Cardiac muscle cell (in vitro differentiated cells and primary cell): Measurements from ENCODE around the gene LINS1. TPM values are rescaled to one million over a fixed set of nuclear protein-coding genes. Genes with fewer than 3 reads are reported as not detected.

Experiments used
- DNase-seq, 2 donors: peaks; one replicate each; pipeline versions ENCODE4 v3.0.0 to v3.0.0-alpha.2; 2010 to 2017; ENCODE audit warnings: low read depth in 1 of 2, low spot score in 1 of 2
- H3K27ac ChIP-seq: fragments of 200-600 bp; sonication (generic); 2 replicates; pipeline ENCODE4 v1.5.1; 2016
- H3K27me3 ChIP-seq: fragments of 200-600 bp; sonication (generic); 2 replicates; pipeline ENCODE4 v1.6.0; 2016; ENCODE audit warnings: control low read depth
- H3K36me3 ChIP-seq: fragments of 200-600 bp; sonication (generic); 2 replicates; pipeline ENCODE4 v1.5.1; 2016; ENCODE audit warnings: control low read depth
- H3K4me1 ChIP-seq: fragments of 200-600 bp; sonication (generic); 2 replicates; pipeline ENCODE4 v1.8.1; 2017; ENCODE audit warnings: low read depth, mild to moderate bottlenecking, mixed run types
- H3K4me3 ChIP-seq: fragments of 200-600 bp; sonication (generic); 2 replicates; pipeline ENCODE4 v1.5.1; 2016; ENCODE audit warnings: mild to moderate bottlenecking
- H3K9me3 ChIP-seq: fragments of 200-600 bp; sonication (generic); 2 replicates; pipeline ENCODE4 v1.5.1; 2017; ENCODE audit warnings: low read depth, mild to moderate bottlenecking, control low read depth
- polyA plus RNA-seq: library from polyadenylated mRNA; unstranded; fragments of >200 nt; fragmentation: Nextera tagmentation; extraction: Ambion mirVana; gene quantifications from 2 replicates; pipeline ENCODE4 v1.2.1, GENCODE V29; 2016
- total RNA-seq: library from RNA; depleted of rRNA; stranded (reverse); fragments of >200 nt; gene quantifications from 2 replicates; pipeline ENCODE4 v1.2.3, GENCODE V29; 2016
- TF ChIP-seq, protein P1 (sequence below): IDR thresholded peaks from 2 replicates; pipeline ENCODE4 v1.5.1; 2012; ENCODE audit warnings: low read depth, mild to moderate bottlenecking, low read length

LINS1 gene
- total and polyA plus RNA-seq, 2 experiments from 2014 or later: 7.4 to 9.2 TPM

DNA sequence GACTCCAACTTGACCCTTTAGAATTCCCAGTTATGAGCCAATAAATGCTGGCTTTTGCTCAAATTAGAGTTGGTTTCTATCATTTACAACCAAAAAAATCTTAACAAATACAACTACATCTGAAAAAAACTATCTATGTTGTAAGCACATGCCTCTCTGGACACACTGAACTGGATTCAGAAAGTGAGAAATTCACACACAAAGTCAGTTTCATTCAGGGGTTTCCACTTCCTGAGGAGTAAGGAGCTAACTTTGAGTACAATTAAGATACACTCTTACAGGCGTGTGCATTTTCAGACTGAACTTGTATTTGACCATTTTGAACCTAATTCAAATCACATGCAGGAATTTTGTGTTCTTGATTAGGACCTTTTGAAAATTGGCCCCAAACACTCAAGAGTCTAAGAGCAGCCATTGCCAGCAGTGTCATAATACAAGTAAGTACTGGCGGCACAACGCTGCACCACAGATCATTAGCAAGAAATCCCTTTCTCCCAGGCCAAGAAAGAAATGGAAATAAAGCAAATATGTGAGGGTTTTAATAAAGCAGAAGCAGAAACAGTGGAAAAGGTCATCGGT is 31.2 kb downstream of the LINS1 start:
- TF ChIP-seq, protein P1, sequence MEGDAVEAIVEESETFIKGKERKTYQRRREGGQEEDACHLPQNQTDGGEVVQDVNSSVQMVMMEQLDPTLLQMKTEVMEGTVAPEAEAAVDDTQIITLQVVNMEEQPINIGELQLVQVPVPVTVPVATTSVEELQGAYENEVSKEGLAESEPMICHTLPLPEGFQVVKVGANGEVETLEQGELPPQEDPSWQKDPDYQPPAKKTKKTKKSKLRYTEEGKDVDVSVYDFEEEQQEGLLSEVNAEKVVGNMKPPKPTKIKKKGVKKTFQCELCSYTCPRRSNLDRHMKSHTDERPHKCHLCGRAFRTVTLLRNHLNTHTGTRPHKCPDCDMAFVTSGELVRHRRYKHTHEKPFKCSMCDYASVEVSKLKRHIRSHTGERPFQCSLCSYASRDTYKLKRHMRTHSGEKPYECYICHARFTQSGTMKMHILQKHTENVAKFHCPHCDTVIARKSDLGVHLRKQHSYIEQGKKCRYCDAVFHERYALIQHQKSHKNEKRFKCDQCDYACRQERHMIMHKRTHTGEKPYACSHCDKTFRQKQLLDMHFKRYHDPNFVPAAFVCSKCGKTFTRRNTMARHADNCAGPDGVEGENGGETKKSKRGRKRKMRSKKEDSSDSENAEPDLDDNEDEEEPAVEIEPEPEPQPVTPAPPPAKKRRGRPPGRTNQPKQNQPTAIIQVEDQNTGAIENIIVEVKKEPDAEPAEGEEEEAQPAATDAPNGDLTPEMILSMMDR: no peak
- no peak for DNase-seq
- no peak overlapping the region for H3K27ac ChIP-seq
- peaks cover 17% of the 10 kb centered on the region for H3K36me3 ChIP-seq
- H3K27me3 ChIP-seq: no peaks in the 10 kb centered on the region
- H3K4me3 ChIP-seq: no peak overlapping the region
- H3K9me3 ChIP-seq: no peaks in the 10 kb centered on the region
- H3K4me1 ChIP-seq: no peaks in the 10 kb centered on the region

DNA sequence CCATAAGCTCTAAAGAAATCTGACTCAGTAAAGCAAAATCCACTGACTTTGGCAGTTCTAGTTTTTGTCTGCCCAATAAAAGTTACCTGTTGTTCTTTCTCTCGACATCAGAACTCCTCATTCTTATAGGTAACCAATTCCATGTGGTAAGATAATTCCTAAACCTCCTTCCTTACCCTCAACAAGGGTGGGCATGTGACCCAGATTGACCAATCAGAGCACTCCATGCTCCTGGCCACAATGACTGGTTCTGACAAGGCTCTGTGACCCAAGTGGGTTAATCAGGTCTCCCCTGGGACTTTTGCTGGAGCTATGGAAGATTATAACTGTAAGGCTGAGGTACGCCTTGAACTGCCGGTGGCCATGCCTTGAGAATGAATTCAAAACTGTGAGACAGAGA is 31.7 kb downstream of the LINS1 start:
- TF ChIP-seq, protein P1: no peak
- Histone ChIP-seq H3K4me3 (no peak overlapping the region), H3K27ac (no peak overlapping the region)

DNA sequence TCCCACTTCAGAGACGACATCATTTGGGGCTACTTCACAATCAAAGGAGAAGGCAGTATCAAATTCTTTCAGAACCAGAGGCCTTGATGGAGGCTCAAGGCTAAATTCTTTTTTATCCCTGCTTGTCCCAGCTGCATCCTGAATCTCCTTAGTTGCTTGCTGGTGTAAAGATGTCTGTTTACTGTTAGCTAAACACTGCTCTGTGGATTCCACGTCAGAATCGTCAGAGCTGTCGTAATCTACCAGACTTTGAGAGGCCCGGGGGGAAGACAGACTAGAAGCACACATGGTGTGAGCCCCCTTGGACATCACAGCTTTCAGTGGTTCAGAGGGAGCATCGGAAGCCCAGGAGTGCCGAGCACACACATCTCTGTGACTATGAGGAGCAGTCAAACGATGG is 32.6 kb downstream of the LINS1 start:
- no peaks in the 10 kb centered on the region for H3K4me1 ChIP-seq
- H3K9me3 ChIP-seq: no peaks in the 10 kb centered on the region
- H3K36me3 ChIP-seq: peaks cover 17% of the 10 kb centered on the region
- TF ChIP-seq, protein P1: no peak
- no peaks in the 10 kb centered on the region for H3K27me3 ChIP-seq
- no peak overlapping the region for H3K4me3 ChIP-seq
- no peak overlapping the region for H3K27ac ChIP-seq
- DNase-seq: no peak

More for the DNA sequence above, 31.7 kb downstream of the LINS1 start:
- DNase-seq: peak in 1 of 2 donors; percentile 10
- no peaks in the 10 kb centered on the region for H3K27me3 ChIP-seq
- no peaks in the 10 kb centered on the region for H3K4me1 ChIP-seq
- H3K36me3 ChIP-seq: peaks cover 17% of the 10 kb centered on the region
- no peaks in the 10 kb centered on the region for H3K9me3 ChIP-seq

DNA sequence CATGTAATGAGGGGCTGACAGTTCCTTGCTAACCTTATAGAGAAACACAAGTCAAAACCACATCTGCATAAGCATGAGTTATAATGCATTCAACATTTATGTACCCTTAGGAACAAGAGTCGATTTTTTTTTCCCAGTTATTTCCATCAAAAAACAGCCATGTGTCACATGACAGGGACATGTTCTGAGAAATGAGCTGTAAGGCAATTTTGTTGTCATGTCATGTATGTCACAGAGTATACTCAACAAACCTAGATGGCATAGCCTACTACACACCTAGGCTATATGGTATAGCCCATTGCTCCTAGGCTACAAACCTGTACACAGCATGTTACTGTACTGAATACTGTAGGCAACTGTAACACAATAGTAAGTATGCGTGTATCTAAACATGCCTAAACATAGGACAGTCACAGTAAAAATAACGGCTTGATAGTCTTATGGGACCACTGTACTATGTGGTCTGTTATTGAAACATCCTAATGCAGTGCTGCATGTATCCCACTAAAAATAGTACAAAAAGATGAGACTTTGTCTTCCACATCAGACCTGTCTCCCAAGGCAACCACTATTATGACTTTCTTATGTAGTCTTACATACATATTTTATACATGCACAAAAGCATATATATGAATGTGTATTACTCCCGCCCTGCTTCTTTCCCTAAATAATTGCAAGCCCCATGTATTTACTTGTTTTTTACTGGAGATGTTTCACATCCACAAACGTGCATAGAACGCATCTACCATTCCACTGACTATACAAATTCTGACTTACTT is 34.9 kb downstream of the LINS1 start:
- Histone ChIP-seq H3K4me3 (no peak overlapping the region), H3K36me3 (peaks cover 10% of the 10 kb centered on the region), H3K27ac (no peak overlapping the region), H3K4me1 (no peaks in the 10 kb centered on the region), H3K27me3 (no peaks in the 10 kb centered on the region), H3K9me3 (no peaks in the 10 kb centered on the region)
- no peak for DNase-seq
- TF ChIP-seq, protein P1: no peak

DNA sequence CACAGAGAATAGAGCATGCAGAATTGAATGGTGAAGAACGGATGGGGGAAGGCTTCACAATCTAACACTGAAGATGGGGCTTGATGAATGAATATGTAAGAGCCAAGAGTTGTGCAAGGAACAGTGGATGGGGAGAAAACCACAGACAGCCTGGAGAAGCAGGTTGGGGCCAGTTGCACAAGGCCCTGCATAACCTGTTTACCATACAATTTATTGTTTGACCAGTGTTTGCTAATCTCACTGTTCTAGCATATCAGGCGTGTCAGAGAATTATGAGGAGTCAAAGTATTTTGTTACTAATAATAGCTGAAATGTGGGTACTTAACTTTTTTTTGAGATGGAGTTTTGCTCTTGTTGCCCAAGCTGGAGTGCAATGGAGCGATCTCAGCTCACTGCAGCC is 36.4 kb downstream of the LINS1 start:
- DNase-seq: peak in 1 of 2 donors; percentile 4
- Histone ChIP-seq H3K36me3 (peaks cover 3% of the 10 kb centered on the region), H3K27ac (no peak overlapping the region), H3K9me3 (no peaks in the 10 kb centered on the region), H3K27me3 (no peaks in the 10 kb centered on the region), H3K4me3 (no peak overlapping the region), H3K4me1 (no peaks in the 10 kb centered on the region)
- TF ChIP-seq, protein P1: no peak
